Measurements from ENCODE around the gene OTOP2.

The OTOP2 gene

DNA sequence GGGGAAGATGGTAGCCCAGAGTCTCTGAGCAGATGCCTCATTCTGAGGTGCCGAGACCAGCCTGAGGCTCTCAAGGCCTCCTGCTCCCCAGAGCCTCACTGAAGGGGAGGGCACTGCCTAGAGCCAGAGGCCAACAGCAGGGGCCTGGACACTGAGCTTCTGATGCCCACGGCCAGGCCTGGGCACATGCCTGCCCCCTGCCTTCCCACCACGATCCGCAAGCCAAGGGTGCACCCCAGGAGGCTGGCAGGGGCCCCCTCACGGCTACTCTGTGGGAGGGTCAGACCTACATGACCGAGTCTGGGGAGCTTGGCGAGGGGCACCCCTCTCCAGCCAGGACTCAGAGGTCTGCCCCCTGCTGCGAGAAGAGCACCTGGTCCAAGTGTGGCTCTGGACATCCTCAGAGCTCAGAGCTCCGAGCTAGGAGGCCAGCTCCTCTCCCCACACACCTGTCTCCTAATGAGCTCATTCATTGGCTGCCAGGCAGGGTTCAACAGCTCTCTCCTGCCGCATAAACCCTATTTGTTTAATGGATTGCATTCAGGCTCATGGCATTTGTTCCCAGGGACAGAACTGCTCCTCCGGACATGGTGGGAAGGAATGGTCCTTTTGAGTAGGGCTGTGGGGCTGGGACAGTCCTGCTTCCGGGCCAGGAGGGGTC lies 25.5 kb downstream of the OTOP2 start:
- Histone ChIP-seq H3K27me3 (ENCODE audit: insufficient read depth, poor library complexity, severe bottlenecking) (no peaks in the 10 kb centered on the region), H3K4me3 (ENCODE audit: severe bottlenecking) (no peak overlapping the region), H3K36me3 (ENCODE audit: low read depth) (no peaks in the 10 kb centered on the region), H3K4me1 (ENCODE audit: insufficient read depth, poor library complexity, severe bottlenecking) (peaks cover 15% of the 10 kb centered on the region), H3K27ac (ENCODE audit: poor library complexity, severe bottlenecking) (peak overlapping the region; percentile 28), H3K9me3 (ENCODE audit: severe bottlenecking) (no peaks in the 10 kb centered on the region)
- no peak for ATAC-seq (ENCODE audit: low read depth)
- TF ChIP-seq, protein P1, sequence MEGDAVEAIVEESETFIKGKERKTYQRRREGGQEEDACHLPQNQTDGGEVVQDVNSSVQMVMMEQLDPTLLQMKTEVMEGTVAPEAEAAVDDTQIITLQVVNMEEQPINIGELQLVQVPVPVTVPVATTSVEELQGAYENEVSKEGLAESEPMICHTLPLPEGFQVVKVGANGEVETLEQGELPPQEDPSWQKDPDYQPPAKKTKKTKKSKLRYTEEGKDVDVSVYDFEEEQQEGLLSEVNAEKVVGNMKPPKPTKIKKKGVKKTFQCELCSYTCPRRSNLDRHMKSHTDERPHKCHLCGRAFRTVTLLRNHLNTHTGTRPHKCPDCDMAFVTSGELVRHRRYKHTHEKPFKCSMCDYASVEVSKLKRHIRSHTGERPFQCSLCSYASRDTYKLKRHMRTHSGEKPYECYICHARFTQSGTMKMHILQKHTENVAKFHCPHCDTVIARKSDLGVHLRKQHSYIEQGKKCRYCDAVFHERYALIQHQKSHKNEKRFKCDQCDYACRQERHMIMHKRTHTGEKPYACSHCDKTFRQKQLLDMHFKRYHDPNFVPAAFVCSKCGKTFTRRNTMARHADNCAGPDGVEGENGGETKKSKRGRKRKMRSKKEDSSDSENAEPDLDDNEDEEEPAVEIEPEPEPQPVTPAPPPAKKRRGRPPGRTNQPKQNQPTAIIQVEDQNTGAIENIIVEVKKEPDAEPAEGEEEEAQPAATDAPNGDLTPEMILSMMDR (IDR thresholded peaks at IDR 0.05; ENCODE audit: poor library complexity, severe bottlenecking): no peak
- DNase-seq (ENCODE audit: low spot score): no peak

- Histone ChIP-seq H3K27ac (ENCODE audit: poor library complexity, severe bottlenecking) (peak overlapping the region; percentile 28), H3K27me3 (ENCODE audit: insufficient read depth, poor library complexity, severe bottlenecking) (no peaks in the 10 kb centered on the region), H3K4me1 (ENCODE audit: insufficient read depth, poor library complexity, severe bottlenecking) (peaks cover 12% of the 10 kb centered on the region), H3K36me3 (ENCODE audit: low read depth) (no peaks in the 10 kb centered on the region), H3K4me3 (ENCODE audit: severe bottlenecking) (no peak overlapping the region), H3K9me3 (ENCODE audit: severe bottlenecking) (no peaks in the 10 kb centered on the region)
- TF ChIP-seq, protein P1 (IDR thresholded peaks at IDR 0.05; ENCODE audit: poor library complexity, severe bottlenecking): no peak
- ATAC-seq (ENCODE audit: low read depth) (peak; percentile 91), DNase-seq (ENCODE audit: low spot score) (peak; percentile 80)
Measured at GRCh38 chr17:74950207-74950606, 26.1 kb downstream of the OTOP2 start.

GRCh38 chr17:74951065-74951464 lies 27.0 kb downstream of the OTOP2 start:
- no peaks in the 10 kb centered on the region for H3K27me3 ChIP-seq (ENCODE audit: insufficient read depth, poor library complexity, severe bottlenecking)
- H3K4me3 ChIP-seq (ENCODE audit: severe bottlenecking): no peak overlapping the region

DNA sequence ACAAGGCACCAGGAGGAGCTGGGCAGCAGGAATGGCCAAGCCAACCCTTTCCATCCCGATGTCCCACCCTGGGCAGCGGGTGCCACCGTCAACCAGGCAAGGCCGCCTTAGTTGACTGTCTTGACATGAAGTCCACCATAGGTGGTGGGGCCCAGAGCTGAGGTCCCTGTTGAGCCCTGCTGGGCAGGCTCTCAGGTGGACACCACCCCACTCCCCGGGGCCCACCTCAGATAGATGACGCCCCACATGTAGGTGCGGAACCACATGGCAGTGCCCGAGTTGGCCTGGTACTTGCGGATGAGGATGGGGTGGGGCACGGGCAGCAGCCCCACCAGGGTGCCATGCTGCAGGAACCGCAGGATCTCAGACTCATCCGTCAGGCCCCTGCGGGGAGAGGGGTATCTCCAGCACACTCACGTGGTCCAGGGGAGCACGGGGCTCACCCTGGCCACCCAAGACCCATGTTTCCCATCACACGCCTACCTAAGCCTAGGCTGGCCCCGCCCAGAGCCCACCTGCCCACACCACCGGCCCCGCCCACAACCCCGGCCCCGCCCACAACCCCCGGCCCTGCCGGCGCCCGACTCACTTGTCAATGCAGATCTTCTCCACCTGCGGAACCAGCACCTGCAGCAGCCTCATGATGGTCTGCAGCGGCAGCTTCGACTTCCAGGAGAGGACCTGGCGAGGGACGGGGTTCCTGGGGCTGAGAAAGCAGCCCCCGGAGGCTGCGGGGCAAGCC lies 27.8 kb downstream of the OTOP2 start:
- Histone ChIP-seq H3K27ac (ENCODE audit: poor library complexity, severe bottlenecking) (no peak overlapping the region), H3K4me3 (ENCODE audit: severe bottlenecking) (no peak overlapping the region), H3K36me3 (ENCODE audit: low read depth) (no peaks in the 10 kb centered on the region), H3K9me3 (ENCODE audit: severe bottlenecking) (no peaks in the 10 kb centered on the region), H3K4me1 (ENCODE audit: insufficient read depth, poor library complexity, severe bottlenecking) (peaks cover 12% of the 10 kb centered on the region), H3K27me3 (ENCODE audit: insufficient read depth, poor library complexity, severe bottlenecking) (no peaks in the 10 kb centered on the region)
- ATAC-seq (ENCODE audit: low read depth) (no peak), DNase-seq (ENCODE audit: low spot score) (no peak)
- TF ChIP-seq, protein P1 (IDR thresholded peaks at IDR 0.05; ENCODE audit: poor library complexity, severe bottlenecking): no peak

More at GRCh38 chr17:74951065-74951464, 27.0 kb downstream of the OTOP2 start:
- Histone ChIP-seq H3K4me1 (ENCODE audit: insufficient read depth, poor library complexity, severe bottlenecking) (peaks cover 12% of the 10 kb centered on the region), H3K9me3 (ENCODE audit: severe bottlenecking) (no peaks in the 10 kb centered on the region), H3K36me3 (ENCODE audit: low read depth) (no peaks in the 10 kb centered on the region), H3K27ac (ENCODE audit: poor library complexity, severe bottlenecking) (peak overlapping the region; percentile 28)
- DNase-seq (ENCODE audit: low spot score) (no peak), ATAC-seq (ENCODE audit: low read depth) (0 out of 3 replicates have a peak, but pooled peaks have one; percentile 4)
- TF ChIP-seq, protein P1 (IDR thresholded peaks at IDR 0.05; ENCODE audit: poor library complexity, severe bottlenecking): no peak
